PC-3 (cell line): ENCODE data around the gene LRRC28.

ENCODE experiments used
- EZH2 ChIP-seq: fragments of 300-600 bp; sonication (generic); IDR thresholded peaks from one replicate; pipeline ENCODE4 v1.6.1; 2017; ENCODE audit warnings: antibody characterized with exemption, mild to moderate bottlenecking, low read length; ENCODE audit not compliant: unreplicated experiment
- TF ChIP-seq, protein P1 (sequence below): fragments of 300-600 bp; sonication (generic); conservative IDR thresholded peaks from 2 replicates; pipeline ENCODE4 v1.5.1; 2017; ENCODE audit warnings: antibody characterized with exemption, low read depth, mild to moderate bottlenecking, low read length

DNA sequence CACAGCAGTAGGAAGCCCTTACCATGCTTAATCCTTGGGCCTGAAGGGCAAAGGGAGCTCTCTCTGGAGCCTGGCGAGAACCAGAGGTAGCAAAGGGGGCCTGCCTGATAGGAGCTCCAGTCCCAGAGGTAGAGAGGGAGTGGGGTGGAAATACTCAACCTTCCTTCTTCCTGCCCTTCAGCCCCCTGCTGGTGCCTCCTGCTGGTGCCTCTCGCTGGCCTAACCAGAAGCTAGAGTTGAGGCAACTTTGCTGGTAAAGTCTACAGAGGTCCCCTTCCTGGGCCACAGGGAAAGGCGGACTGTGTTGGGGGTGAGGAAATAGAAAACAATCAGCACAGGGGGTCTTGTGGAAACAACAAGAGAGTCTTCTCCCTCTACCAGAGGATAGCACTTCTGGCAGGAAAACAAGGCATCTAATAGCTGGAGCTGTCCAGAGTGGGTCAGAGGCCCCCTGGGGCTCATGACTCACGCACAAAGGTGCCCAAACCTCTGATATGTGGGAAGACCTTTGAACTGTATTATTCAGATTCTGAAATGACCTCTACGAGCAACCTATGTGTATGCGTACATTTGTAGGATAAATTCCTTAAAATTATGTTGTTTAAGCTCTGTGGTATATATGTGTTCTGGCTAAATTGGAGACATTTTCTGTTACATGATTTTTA, 133.9 kb downstream of the LRRC28 start:
- TF ChIP-seq, protein P1, sequence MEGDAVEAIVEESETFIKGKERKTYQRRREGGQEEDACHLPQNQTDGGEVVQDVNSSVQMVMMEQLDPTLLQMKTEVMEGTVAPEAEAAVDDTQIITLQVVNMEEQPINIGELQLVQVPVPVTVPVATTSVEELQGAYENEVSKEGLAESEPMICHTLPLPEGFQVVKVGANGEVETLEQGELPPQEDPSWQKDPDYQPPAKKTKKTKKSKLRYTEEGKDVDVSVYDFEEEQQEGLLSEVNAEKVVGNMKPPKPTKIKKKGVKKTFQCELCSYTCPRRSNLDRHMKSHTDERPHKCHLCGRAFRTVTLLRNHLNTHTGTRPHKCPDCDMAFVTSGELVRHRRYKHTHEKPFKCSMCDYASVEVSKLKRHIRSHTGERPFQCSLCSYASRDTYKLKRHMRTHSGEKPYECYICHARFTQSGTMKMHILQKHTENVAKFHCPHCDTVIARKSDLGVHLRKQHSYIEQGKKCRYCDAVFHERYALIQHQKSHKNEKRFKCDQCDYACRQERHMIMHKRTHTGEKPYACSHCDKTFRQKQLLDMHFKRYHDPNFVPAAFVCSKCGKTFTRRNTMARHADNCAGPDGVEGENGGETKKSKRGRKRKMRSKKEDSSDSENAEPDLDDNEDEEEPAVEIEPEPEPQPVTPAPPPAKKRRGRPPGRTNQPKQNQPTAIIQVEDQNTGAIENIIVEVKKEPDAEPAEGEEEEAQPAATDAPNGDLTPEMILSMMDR = peak; percentile 31; the same call in 1 of the 2 replicates
- TF ChIP-seq EZH2 = no peak
